Hippocampal formation (tissue), 2 donors: ENCODE results near the gene FUNDC2.

ENCODE experiments used
- DNase-seq, 2 donors: peaks; one replicate each; lab custom pipeline; 2025; lab: John Stamatoyannopoulos, UW

The FUNDC2 gene

GRCh38 chrX:155023907-155024833 lies 2.5 kb upstream of the FUNDC2 start:
- no peak for DNase-seq

GRCh38 chrX:155026420-155026726 lies 271 bp upstream of the FUNDC2 start:
- DNase-seq: no peak

- peak in 1 of 2 donors; percentile 4 for DNase-seq
These were observed 944 bp downstream of the FUNDC2 start for GRCh38 chrX:155027509-155028066.

- DNase-seq: no peak
These were observed 1.5 kb downstream of the FUNDC2 start for GRCh38 chrX:155028129-155028528.

GRCh38 chrX:155028877-155029291 lies 2.2 kb downstream of the FUNDC2 start:
- no peak for DNase-seq

- no peak for DNase-seq
These were observed 5.0 kb downstream of the FUNDC2 start for GRCh38 chrX:155031657-155032056.

GRCh38 chrX:155035688-155036087 lies 9.0 kb downstream of the FUNDC2 start:
- no peak for DNase-seq

GRCh38 chrX:155046129-155046810 lies 19.6 kb downstream of the FUNDC2 start:
- DNase-seq: no peak

- DNase-seq: no peak
These were observed 20.3 kb downstream of the FUNDC2 start for GRCh38 chrX:155046811-155047528.

- DNase-seq: peak; percentile 20 to 41
These were observed 22.5 kb downstream of the FUNDC2 start for GRCh38 chrX:155048977-155049619.

- no peak for DNase-seq
These were observed 26.3 kb downstream of the FUNDC2 start for GRCh38 chrX:155052738-155053498.

- no peak for DNase-seq
These were observed 27.0 kb downstream of the FUNDC2 start for GRCh38 chrX:155053656-155054055.

GRCh38 chrX:155054255-155054654 lies 27.6 kb downstream of the FUNDC2 start:
- DNase-seq: no peak

- DNase-seq: no peak
These were observed 28.9 kb downstream of the FUNDC2 start for GRCh38 chrX:155055494-155055893.

GRCh38 chrX:155056471-155056870 lies 29.8 kb downstream of the FUNDC2 start:
- DNase-seq: no peak

GRCh38 chrX:155056877-155057792 lies 30.5 kb downstream of the FUNDC2 start:
- peak; percentile 9 to 14 for DNase-seq

- no peak for DNase-seq
These were observed 35.1 kb downstream of the FUNDC2 start for GRCh38 chrX:155061760-155062159.

- no peak for DNase-seq
These were observed 38.5 kb downstream of the FUNDC2 start for GRCh38 chrX:155065035-155065734.

- no peak for DNase-seq
These were observed 41.5 kb downstream of the FUNDC2 start for GRCh38 chrX:155068165-155068564.
